HepG2 (cell line): ENCODE measurements around the gene LARP1. TPM values are rescaled to one million over a fixed set of nuclear protein-coding genes. Genes with fewer than 3 reads are reported as not detected.

Experiments
- CCDC6 ChIP-seq: sonication (generic); formaldehyde crosslinking; IDR thresholded peaks from 2 replicates; pipeline ENCODE4 v1.8.1; 2022; ENCODE audit warnings: mild to moderate bottlenecking, missing genetic modification reagents, moderate library complexity
- MAZ ChIP-seq, 2 experiments: sonication (generic) in 1 of 2; formaldehyde crosslinking in 1 of 2; IDR thresholded peaks; 2 replicates each; pipeline versions ENCODE4 v1.5.0 to v1.6.1; 2012 to 2020; ENCODE audit warnings: low read depth in 2 of 2, mild to moderate bottlenecking in 2 of 2, borderline replicate concordance in 1 of 2, improper control_type of control experiment in 1 of 2, low read length in 1 of 2, missing genetic modification reagents in 1 of 2, moderate library complexity in 1 of 2
- PTBP1 ChIP-seq: fragments of 200-400 bp; formaldehyde crosslinking; IDR thresholded peaks from 2 replicates; pipeline ENCODE4 v1.6.1; 2018; ENCODE audit warnings: low read length, low read depth; ENCODE audit not compliant: poor library complexity, severe bottlenecking
- SP2 ChIP-seq: sonication (generic); formaldehyde crosslinking; IDR thresholded peaks from 2 replicates; pipeline ENCODE4 v1.5.1; 2020; ENCODE audit warnings: mild to moderate bottlenecking, missing genetic modification reagents
- ZBTB8A ChIP-seq: sonication (generic); formaldehyde crosslinking; IDR thresholded peaks from 2 replicates; pipeline ENCODE4 v1.4.0; 2020; ENCODE audit warnings: mild to moderate bottlenecking, low read depth, missing genetic modification reagents, borderline replicate concordance
- ZNF674 ChIP-seq: sonication (generic); formaldehyde crosslinking; IDR thresholded peaks from 2 replicates; pipeline ENCODE4 v1.5.0; 2020; ENCODE audit warnings: low read depth, mild to moderate bottlenecking, missing genetic modification reagents
- polyA plus RNA-seq, 8 experiments: library from polyadenylated mRNA; depleted of rRNA in 3 of 8; stranded (reverse) in 7 of 8; unstranded in 1 of 8; fragments of >200 nt; fragmentation: Illumina TruSeq in 4 of 8; extraction: Trizol in 4 of 8; gene quantifications; 2 replicates each; pipeline versions ENCODE4 v1.2.1 to v1.2.3, GENCODE V29; 2011 to 2016; ENCODE audit warnings: low read depth in 4 of 8, missing spikeins in 1 of 8, mixed read lengths in 1 of 8; ENCODE audit not compliant: insufficient read depth in 1 of 8
- total RNA-seq, 5 experiments: library from RNA; depleted of rRNA; stranded (reverse); fragments of >200 nt; fragmentation: Illumina TruSeq; extraction: Trizol; gene quantifications; 2 replicates each; pipeline ENCODE4 v1.2.3, GENCODE V29; 2016; ENCODE audit warnings: low read depth in 1 of 5
- TF ChIP-seq, protein P1 (sequence below): sonication (generic); formaldehyde crosslinking; IDR thresholded peaks from one replicate; pipeline ENCODE4 v1.5.1; 2020; ENCODE audit warnings: mild to moderate bottlenecking, missing genetic modification reagents; ENCODE audit errors: not compliant biosample characterization
- TF ChIP-seq, protein P2 (sequence below): sonication (generic); formaldehyde crosslinking; IDR thresholded peaks from 2 replicates; pipeline ENCODE4 v1.9.0; 2022; ENCODE audit warnings: low read depth, missing genetic modification reagents
- TF ChIP-seq, protein P3 (sequence below): sonication (generic); formaldehyde crosslinking; IDR thresholded peaks from 2 replicates; pipeline ENCODE4 v1.8.0; 2022; ENCODE audit warnings: mild to moderate bottlenecking, missing genetic modification reagents
- TF ChIP-seq, protein P4 (sequence below): sonication (generic); formaldehyde crosslinking; IDR thresholded peaks from 2 replicates; pipeline ENCODE4 v1.4.0; 2020; ENCODE audit warnings: missing genetic modification reagents; ENCODE audit errors: not compliant biosample characterization
- TF ChIP-seq, protein P5 (sequence below): fragments of 450-650 bp; IDR thresholded peaks from 2 replicates; pipeline ENCODE4 v1.6.1; 2016

Gene LARP1
- total and polyA plus RNA-seq, 2 of the 13 experiments (the other 11 are each of a cell fraction or from before 2014, with no cell fraction given) = 45.2 to 61.4 TPM

DNA sequence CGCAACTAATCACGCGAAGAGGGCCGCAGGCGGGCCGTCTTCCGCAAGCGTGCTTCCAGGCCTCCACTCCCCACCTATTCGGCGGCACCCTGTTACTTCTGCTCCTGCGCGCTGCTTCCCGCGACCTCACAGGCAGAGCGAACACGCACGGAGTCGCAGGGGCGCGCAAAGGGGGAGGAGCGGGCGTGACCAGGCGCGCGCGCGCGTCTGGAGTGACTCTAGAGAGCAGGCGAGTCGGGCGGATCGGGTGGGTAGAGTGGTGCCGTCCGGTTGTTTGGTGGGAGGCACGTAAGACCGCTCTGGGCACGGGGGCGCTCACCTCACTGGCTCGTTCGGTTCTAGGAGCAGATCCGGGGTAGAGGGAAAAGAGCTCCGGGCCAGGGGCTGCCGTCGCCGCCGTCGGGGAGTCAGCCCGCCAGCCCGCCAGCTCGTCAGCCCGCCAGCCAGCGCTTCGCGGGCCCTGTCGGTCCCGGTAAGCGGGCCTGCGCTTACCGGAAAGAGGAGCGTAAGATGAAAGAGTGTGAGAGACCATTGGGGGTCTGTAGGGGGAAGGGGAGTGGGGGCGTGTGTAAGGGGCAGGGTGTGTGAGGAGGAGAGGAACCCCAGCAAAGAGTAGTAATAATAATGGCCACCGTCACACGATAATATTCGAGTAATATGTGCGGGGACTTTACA lies 103.3 kb downstream of the LARP1 start, which contains the start of gene CNOT8 (continued):
- TF ChIP-seq, protein P1, sequence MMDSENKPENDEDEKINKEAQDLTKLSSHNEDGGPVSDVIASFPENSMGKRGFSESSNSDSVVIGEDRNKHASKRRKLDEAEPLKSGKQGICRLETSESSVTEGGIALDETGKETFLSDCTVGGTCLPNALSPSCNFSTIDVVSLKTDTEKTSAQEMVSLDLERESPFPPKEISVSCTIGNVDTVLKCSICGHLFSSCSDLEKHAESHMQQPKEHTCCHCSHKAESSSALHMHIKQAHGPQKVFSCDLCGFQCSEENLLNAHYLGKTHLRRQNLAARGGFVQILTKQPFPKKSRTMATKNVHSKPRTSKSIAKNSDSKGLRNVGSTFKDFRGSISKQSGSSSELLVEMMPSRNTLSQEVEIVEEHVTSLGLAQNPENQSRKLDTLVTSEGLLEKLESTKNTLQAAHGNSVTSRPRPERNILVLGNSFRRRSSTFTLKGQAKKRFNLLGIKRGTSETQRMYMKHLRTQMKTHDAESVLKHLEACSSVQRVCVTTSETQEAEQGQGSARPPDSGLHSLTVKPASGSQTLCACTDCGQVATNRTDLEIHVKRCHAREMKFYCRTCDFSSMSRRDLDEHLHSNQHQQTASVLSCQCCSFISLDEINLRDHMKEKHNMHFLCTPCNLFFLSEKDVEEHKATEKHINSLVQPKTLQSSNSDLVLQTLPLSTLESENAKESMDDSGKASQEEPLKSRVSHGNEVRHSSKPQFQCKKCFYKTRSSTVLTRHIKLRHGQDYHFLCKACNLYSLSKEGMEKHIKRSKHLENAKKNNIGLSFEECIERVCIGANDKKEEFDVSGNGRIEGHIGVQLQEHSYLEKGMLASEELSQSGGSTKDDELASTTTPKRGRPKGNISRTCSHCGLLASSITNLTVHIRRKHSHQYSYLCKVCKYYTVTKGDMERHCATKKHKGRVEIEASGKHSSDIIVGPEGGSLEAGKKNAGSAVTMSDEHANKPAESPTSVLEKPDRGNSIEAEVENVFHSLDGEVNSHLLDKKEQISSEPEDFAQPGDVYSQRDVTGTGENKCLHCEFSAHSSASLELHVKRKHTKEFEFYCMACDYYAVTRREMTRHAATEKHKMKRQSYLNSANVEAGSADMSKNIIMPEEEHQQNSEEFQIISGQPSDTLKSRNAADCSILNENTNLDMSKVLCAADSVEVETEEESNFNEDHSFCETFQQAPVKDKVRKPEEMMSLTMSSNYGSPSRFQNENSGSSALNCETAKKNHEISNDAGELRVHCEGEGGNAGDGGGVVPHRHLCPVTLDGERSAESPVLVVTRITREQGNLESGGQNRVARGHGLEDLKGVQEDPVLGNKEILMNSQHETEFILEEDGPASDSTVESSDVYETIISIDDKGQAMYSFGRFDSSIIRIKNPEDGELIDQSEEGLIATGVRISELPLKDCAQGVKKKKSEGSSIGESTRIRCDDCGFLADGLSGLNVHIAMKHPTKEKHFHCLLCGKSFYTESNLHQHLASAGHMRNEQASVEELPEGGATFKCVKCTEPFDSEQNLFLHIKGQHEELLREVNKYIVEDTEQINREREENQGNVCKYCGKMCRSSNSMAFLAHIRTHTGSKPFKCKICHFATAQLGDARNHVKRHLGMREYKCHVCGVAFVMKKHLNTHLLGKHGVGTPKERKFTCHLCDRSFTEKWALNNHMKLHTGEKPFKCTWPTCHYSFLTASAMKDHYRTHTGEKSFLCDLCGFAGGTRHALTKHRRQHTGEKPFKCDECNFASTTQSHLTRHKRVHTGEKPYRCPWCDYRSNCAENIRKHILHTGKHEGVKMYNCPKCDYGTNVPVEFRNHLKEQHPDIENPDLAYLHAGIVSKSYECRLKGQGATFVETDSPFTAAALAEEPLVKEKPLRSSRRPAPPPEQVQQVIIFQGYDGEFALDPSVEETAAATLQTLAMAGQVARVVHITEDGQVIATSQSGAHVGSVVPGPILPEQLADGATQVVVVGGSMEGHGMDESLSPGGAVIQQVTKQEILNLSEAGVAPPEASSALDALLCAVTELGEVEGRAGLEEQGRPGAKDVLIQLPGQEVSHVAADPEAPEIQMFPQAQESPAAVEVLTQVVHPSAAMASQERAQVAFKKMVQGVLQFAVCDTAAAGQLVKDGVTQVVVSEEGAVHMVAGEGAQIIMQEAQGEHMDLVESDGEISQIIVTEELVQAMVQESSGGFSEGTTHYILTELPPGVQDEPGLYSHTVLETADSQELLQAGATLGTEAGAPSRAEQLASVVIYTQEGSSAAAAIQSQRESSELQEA (CRISPR knock-in tag) = no peak
- TF ChIP-seq, protein P2, sequence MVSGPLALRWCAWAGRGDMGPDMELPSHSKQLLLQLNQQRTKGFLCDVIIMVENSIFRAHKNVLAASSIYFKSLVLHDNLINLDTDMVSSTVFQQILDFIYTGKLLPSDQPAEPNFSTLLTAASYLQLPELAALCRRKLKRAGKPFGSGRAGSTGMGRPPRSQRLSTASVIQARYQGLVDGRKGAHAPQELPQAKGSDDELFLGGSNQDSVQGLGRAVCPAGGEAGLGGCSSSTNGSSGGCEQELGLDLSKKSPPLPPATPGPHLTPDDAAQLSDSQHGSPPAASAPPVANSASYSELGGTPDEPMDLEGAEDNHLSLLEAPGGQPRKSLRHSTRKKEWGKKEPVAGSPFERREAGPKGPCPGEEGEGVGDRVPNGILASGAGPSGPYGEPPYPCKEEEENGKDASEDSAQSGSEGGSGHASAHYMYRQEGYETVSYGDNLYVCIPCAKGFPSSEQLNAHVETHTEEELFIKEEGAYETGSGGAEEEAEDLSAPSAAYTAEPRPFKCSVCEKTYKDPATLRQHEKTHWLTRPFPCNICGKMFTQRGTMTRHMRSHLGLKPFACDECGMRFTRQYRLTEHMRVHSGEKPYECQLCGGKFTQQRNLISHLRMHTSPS (CRISPR knock-in tag) = no peak
- TF ChIP-seq MAZ (IDR thresholded peaks at IDR 0.05; ENCODE audit: borderline replicate concordance, low read depth, low read length) (no peak), MAZ (CRISPR knock-in tag; IDR thresholded peaks at IDR 0.05; ENCODE audit: low read depth) (peak; percentile 65), PTBP1 (no peak), ZNF674 (CRISPR knock-in tag) (0 out of 2 replicates have a peak, but pooled peaks have one; percentile 55), SP2 (CRISPR knock-in tag) (no peak), CCDC6 (CRISPR knock-in tag) (no peak), ZBTB8A (no peak)
- TF ChIP-seq, protein P3, sequence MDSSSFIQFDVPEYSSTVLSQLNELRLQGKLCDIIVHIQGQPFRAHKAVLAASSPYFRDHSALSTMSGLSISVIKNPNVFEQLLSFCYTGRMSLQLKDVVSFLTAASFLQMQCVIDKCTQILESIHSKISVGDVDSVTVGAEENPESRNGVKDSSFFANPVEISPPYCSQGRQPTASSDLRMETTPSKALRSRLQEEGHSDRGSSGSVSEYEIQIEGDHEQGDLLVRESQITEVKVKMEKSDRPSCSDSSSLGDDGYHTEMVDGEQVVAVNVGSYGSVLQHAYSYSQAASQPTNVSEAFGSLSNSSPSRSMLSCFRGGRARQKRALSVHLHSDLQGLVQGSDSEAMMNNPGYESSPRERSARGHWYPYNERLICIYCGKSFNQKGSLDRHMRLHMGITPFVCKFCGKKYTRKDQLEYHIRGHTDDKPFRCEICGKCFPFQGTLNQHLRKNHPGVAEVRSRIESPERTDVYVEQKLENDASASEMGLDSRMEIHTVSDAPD = no peak; the same call in 1 of the 2 replicates
- TF ChIP-seq, protein P4, sequence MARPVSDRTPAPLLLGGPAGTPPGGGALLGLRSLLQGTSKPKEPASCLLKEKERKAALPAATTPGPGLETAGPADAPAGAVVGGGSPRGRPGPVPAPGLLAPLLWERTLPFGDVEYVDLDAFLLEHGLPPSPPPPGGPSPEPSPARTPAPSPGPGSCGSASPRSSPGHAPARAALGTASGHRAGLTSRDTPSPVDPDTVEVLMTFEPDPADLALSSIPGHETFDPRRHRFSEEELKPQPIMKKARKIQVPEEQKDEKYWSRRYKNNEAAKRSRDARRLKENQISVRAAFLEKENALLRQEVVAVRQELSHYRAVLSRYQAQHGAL (CRISPR knock-in tag) = peak; percentile 32
- TF ChIP-seq, protein P5, sequence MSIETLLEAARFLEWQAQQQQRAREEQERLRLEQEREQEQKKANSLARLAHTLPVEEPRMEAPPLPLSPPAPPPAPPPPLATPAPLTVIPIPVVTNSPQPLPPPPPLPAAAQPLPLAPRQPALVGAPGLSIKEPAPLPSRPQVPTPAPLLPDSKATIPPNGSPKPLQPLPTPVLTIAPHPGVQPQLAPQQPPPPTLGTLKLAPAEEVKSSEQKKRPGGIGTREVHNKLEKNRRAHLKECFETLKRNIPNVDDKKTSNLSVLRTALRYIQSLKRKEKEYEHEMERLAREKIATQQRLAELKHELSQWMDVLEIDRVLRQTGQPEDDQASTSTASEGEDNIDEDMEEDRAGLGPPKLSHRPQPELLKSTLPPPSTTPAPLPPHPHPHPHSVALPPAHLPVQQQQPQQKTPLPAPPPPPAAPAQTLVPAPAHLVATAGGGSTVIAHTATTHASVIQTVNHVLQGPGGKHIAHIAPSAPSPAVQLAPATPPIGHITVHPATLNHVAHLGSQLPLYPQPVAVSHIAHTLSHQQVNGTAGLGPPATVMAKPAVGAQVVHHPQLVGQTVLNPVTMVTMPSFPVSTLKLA = peak; percentile 49
